ENCODE measurements around the gene RCL1.

DNA sequence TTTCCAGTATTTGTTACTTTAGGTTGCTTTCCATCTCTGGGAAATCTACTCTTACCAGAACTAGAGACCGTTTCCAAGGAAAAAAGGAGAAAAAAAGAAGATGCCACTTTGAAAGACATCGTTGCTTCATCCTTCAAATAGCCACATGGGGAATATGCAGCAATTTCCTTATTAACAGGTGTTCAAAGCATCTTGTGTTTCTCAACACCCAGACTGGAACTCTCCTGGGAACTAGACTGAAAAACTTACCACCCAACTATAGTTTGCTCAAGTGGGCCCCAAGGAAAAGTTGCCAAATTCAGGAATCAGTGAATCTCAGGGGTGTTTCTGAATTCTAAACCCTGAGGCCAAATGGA lies 112.4 kb downstream of the RCL1 start:
- TF ChIP-seq, protein P1, sequence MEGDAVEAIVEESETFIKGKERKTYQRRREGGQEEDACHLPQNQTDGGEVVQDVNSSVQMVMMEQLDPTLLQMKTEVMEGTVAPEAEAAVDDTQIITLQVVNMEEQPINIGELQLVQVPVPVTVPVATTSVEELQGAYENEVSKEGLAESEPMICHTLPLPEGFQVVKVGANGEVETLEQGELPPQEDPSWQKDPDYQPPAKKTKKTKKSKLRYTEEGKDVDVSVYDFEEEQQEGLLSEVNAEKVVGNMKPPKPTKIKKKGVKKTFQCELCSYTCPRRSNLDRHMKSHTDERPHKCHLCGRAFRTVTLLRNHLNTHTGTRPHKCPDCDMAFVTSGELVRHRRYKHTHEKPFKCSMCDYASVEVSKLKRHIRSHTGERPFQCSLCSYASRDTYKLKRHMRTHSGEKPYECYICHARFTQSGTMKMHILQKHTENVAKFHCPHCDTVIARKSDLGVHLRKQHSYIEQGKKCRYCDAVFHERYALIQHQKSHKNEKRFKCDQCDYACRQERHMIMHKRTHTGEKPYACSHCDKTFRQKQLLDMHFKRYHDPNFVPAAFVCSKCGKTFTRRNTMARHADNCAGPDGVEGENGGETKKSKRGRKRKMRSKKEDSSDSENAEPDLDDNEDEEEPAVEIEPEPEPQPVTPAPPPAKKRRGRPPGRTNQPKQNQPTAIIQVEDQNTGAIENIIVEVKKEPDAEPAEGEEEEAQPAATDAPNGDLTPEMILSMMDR (conservative IDR thresholded peaks at IDR 0.05; ENCODE audit: low read depth, low read length), result no peak
- no peak for TF ChIP-seq EZH2phosphoT487 (IDR thresholded peaks at IDR 0.05; ENCODE audit: borderline replicate concordance, low read length)
- TF ChIP-seq EZH2 (IDR thresholded peaks at IDR 0.05; ENCODE audit: low read length, unreplicated experiment), result no peak

All from PC-3 (cell line).